ENCODE results near the gene GPR137.
A peak's percentile ranks its signal among the peaks of the same experiment; 100 is the strongest.

Gene GPR137

DNA sequence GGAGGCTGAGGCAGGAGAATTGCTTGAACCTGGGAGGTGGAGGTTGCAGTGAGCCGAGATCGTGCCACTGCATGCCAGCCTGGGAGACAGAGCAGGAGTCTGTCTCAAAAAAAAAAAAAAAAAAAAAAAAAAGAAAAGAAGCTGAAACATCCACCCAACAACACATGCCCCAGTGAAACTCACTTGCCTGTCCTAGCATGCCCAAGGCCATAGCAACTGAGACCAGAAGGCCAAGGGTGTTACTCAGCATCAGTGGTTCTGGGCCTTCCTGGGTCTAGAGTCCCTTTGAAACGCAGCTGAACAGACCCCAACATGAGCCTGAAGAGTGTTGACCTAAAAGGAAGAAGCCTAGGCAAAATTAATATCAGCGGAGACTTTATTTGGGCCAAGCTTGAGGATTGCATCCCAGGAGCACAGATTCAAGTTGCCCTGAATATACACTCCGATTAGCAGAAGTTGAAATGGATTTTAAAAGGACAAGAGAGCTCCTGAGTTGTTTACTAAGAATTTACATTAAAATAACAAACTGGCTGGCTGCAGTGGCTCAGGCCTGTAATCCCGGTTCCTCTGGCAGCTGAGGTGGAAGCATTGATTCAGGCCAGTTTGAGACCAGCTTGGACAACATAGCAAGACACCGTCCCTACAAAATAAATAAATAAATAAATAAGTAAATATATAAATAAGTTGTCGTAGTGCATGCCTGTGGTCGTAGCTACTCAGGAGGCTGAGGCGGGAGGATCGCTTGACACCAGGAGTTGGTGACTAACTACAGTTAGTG lies 39.2 kb downstream of the GPR137 start:
- Mint-ChIP-seq H3K27me3 (ENCODE audit: low read depth, poor library complexity) (peaks cover 3% of the 10 kb centered on the region), H3K4me1 (peaks cover 37% of the 10 kb centered on the region), H3K4me3 (no peak overlapping the region), H3K36me3 (ENCODE audit: low read depth) (peaks cover 11% of the 10 kb centered on the region), H3K27ac (no peak overlapping the region), H3K9me3 (no peaks in the 10 kb centered on the region)
- TF ChIP-seq, protein P1, sequence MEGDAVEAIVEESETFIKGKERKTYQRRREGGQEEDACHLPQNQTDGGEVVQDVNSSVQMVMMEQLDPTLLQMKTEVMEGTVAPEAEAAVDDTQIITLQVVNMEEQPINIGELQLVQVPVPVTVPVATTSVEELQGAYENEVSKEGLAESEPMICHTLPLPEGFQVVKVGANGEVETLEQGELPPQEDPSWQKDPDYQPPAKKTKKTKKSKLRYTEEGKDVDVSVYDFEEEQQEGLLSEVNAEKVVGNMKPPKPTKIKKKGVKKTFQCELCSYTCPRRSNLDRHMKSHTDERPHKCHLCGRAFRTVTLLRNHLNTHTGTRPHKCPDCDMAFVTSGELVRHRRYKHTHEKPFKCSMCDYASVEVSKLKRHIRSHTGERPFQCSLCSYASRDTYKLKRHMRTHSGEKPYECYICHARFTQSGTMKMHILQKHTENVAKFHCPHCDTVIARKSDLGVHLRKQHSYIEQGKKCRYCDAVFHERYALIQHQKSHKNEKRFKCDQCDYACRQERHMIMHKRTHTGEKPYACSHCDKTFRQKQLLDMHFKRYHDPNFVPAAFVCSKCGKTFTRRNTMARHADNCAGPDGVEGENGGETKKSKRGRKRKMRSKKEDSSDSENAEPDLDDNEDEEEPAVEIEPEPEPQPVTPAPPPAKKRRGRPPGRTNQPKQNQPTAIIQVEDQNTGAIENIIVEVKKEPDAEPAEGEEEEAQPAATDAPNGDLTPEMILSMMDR (IDR thresholded peaks at IDR 0.05) = no peak
- DNase-seq = no peak

DNA sequence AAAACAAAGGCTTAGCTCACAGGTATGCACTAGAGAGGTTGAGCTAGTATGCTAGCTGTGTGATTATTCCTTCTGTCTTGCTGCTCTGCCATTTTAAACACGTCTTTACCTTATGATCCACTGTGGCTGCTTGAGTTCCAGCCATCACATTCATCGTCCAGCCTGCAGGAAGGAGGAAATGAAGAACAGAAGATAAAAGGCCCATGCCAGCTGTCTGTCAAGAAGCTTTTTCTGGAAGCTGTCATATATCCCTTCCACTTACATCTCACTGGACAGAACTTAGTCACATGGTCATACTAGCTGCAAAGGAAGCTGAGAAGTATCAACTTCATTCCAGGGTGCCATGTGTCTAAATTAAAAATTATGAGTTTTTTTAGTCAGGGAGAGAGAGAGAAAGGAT lies 41.7 kb downstream of the GPR137 start:
- no peaks in the 10 kb centered on the region for H3K9me3 Mint-ChIP-seq
- peaks cover 3% of the 10 kb centered on the region for H3K27me3 Mint-ChIP-seq (ENCODE audit: low read depth, poor library complexity)
- H3K36me3 Mint-ChIP-seq (ENCODE audit: low read depth) = no peaks in the 10 kb centered on the region
- no peak for DNase-seq
- H3K4me1 Mint-ChIP-seq = peaks cover 33% of the 10 kb centered on the region
- H3K4me3 Mint-ChIP-seq = no peak overlapping the region
- TF ChIP-seq, protein P1 (IDR thresholded peaks at IDR 0.05) = no peak
- no peak overlapping the region for H3K27ac Mint-ChIP-seq

DNA sequence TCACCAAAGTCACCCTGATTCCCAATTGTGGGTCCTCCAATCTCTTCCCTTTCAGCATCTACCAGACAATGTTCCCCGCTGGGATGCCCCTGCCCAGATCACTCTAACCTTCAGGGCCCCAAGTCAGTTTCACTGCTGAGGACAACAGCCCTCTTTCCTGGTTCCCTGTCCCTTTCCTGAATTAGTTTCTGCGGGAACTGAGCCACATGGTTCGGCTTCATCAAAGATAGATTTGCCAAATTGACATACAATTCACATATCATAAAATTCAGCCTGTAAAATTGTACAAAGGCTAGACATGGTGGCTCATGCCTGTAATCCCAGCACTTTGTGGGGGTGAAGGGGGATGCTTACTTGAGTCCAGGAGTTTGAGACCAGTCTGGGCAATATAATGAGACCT lies 42.3 kb downstream of the GPR137 start:
- no peaks in the 10 kb centered on the region for H3K9me3 Mint-ChIP-seq
- peak overlapping the region; percentile 47 for H3K27ac Mint-ChIP-seq
- H3K36me3 Mint-ChIP-seq (ENCODE audit: low read depth) = no peaks in the 10 kb centered on the region
- TF ChIP-seq, protein P1 (IDR thresholded peaks at IDR 0.05) = no peak
- H3K4me1 Mint-ChIP-seq = peaks cover 29% of the 10 kb centered on the region
- H3K4me3 Mint-ChIP-seq = no peak overlapping the region
- peaks cover 7% of the 10 kb centered on the region for H3K27me3 Mint-ChIP-seq (ENCODE audit: low read depth, poor library complexity)
- DNase-seq = no peak

DNA sequence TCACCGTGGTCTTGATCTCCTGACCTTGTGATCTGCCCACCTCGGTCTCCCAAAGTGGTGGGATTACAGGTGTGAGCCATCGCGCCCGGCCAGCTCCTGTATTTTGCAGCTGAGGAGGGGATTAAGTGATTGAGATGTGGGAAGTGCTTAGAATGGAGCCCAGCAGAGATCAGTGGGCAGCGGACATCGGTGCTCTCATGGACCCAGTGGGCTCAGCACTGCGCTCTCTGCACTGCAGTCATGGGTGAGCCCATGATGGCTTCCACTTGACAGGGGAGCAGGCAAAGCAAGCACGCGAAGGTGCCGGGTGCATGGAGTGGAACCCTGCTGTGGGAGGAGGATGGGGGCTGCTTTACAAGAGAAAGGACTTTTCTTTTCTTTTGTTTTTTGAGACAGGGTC lies 45.2 kb downstream of the GPR137 start:
- Mint-ChIP-seq H3K27ac (no peak overlapping the region), H3K27me3 (ENCODE audit: low read depth, poor library complexity) (peaks cover 9% of the 10 kb centered on the region), H3K4me3 (no peak overlapping the region), H3K36me3 (ENCODE audit: low read depth) (no peaks in the 10 kb centered on the region), H3K4me1 (peaks cover 28% of the 10 kb centered on the region), H3K9me3 (no peaks in the 10 kb centered on the region)
- DNase-seq = no peak
- TF ChIP-seq, protein P1 (IDR thresholded peaks at IDR 0.05) = no peak

DNA sequence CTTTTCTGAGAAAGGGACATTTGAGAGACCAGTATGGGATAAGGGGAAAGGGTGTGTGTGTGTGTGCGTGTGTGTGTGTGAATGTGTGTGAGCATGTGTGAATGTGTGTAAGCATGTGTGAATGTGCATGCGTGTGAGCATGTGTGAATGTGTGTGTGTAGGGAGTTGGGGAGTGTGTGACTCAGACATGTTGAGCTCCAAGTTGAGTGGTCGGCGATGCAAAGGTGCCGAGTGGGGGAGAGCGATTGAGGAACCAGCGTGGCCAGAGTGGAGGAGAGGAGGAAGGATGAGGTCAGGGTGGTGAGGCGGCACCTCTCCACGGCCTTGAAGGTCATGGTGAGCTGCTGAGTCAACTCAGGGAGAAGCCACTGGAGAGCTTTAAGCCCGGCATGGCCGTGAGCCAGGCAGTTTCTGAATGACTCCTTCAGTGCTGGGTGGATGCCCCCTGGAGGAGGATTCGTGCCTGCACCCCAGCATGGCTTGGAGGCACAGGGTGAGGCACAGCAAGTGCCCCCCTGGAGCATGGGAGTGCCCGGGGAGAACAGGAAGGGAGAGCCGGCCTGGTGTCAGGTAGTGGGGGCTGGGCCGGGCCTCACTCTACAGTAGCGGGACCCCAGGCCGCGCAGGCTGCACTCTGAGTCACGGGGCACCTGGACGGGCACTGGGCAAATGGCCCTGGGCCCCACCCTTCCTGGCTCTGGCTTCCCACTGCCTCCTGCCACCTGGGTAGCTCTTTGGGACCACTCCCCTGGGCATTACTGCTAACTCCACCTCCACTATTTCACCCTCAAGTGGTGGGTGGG lies 46.1 kb downstream of the GPR137 start:
- no peak for DNase-seq
- TF ChIP-seq, protein P1 (IDR thresholded peaks at IDR 0.05) = peak; percentile 13
- Mint-ChIP-seq H3K36me3 (ENCODE audit: low read depth) (no peaks in the 10 kb centered on the region), H3K4me1 (peaks cover 35% of the 10 kb centered on the region), H3K9me3 (no peaks in the 10 kb centered on the region), H3K27me3 (ENCODE audit: low read depth, poor library complexity) (peaks cover 9% of the 10 kb centered on the region), H3K27ac (no peak overlapping the region), H3K4me3 (no peak overlapping the region)
